Fibroblast of villous mesenchyme (primary cell): ENCODE measurements around the gene ABCA12. TPM values are rescaled to one million over a fixed set of nuclear protein-coding genes. Genes with fewer than 3 reads are reported as not detected.
A peak's percentile ranks its signal among the peaks of the same experiment; 100 is the strongest.

ENCODE experiments used
- DNase-seq: peaks from one replicate; pipeline ENCODE4 v3.0.0-alpha.2; 2010; ENCODE audit warnings: low read depth
- H3K4me3 ChIP-seq: 2 replicates; pipeline ENCODE4 v1.5.1; 2011; ENCODE audit warnings: low read depth, mild to moderate bottlenecking, low read length
- CTCF ChIP-seq: IDR thresholded peaks from 2 replicates; pipeline ENCODE4 v1.5.1; 2012; ENCODE audit warnings: low read depth, mild to moderate bottlenecking, low read length; ENCODE audit not compliant: insufficient read depth
- total RNA-seq: library from RNA; depleted of rRNA; stranded (reverse); fragments of >200 nt; gene quantifications from 2 replicates; pipeline ENCODE4 v1.2.3, GENCODE V29; 2012

Gene ABCA12
- total RNA-seq, 1 donor: under 0.01 TPM

- DNase-seq: no peak
- no peak overlapping the region for H3K4me3 ChIP-seq
- TF ChIP-seq CTCF: no peak
These were observed 243.0 kb downstream of the ABCA12 start for GRCh38 chr2:214895469-214895868.

- TF ChIP-seq CTCF: no peak
- no peak for DNase-seq
- H3K4me3 ChIP-seq: no peak overlapping the region
These were observed 249.1 kb downstream of the ABCA12 start for GRCh38 chr2:214889301-214889700.

GRCh38 chr2:214881647-214882202, 256.7 kb downstream of the ABCA12 start:
- no peak overlapping the region for H3K4me3 ChIP-seq
- DNase-seq: peak; percentile 6
- TF ChIP-seq CTCF: no peak

Other genes with a start within 250 kb of the ABCA12 start
- gene ATIC, start 173.4 kb upstream of the ABCA12 start, total RNA-seq: 20.3 and 27.4 TPM in 2 replicates